ENCODE results near the gene TDRD6.
"Not testable (repeated sequence)": the region's sequence is repeated elsewhere in the genome, so short reads cannot be mapped to it uniquely, and the experiment has no call there.

Gene TDRD6, protein sequence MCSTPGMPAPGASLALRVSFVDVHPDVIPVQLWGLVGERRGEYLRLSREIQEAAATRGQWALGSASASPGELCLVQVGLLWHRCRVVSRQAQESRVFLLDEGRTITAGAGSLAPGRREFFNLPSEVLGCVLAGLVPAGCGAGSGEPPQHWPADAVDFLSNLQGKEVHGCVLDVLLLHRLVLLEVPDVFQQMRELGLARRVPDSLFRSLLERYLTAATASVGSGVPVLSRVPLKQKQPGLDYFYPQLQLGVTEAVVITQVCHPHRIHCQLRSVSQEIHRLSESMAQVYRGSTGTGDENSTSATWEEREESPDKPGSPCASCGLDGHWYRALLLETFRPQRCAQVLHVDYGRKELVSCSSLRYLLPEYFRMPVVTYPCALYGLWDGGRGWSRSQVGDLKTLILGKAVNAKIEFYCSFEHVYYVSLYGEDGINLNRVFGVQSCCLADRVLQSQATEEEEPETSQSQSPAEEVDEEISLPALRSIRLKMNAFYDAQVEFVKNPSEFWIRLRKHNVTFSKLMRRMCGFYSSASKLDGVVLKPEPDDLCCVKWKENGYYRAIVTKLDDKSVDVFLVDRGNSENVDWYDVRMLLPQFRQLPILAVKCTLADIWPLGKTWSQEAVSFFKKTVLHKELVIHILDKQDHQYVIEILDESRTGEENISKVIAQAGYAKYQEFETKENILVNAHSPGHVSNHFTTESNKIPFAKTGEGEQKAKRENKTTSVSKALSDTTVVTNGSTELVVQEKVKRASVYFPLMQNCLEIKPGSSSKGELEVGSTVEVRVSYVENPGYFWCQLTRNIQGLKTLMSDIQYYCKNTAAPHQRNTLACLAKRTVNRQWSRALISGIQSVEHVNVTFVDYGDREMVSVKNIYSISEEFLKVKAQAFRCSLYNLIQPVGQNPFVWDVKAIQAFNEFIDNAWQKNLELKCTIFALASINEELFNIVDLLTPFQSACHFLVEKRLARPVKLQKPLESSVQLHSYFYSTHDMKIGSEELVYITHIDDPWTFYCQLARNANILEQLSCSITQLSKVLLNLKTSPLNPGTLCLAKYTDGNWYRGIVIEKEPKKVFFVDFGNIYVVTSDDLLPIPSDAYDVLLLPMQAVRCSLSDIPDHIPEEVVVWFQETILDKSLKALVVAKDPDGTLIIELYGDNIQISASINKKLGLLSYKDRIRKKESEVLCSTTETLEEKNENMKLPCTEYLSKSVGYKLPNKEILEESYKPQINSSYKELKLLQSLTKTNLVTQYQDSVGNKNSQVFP (N-terminal part only)

DNA sequence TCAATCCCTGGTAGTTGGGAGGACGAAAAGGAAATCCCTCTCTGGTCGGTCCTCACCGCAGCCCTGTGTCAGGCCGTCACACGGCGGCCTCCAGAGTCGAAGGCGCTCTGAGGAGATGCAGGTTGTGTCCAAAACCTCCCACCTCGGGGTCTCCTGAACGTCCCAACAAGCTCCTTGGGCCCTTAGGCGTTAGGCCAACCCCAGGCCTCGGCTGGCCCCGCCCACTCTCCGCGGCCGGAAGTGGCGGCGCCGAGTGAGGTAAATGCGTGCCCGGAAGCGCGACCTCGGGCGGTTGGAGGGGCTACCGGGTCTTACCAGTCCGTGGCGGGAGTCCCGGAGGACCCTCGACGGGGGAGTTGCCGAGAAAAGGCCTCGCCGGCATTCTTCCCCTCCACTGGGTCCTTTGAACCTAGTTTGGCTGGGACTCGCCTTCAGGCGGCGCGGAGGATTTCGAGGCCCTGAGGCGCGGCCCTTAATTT, at the start of gene TDRD6:
TDRD6 (plus strand) TSS at position 267 of the 479 bp plus-strand sequence. CDS start 244 bp downstream, outside the sequence.
- DNase-seq = no peak

DNA sequence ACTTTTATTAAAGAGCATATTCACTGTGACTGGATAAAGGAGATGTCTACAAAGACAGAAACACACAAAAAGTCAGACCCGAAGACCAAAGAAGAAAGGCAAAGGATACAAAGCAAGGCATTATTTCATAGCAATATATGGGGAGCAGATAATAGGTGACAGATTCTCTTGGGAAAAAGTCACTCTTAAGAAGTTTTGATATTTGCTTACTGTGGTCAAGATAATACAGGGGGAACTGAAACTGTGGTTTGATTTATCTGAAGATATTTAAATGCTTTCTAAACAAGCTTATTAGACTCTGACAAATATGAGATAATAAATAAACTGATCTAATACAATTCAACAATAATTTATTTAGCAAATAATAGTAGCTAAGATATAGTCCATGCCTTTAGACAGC, 49.8 kb upstream of the TDRD6 start:
- no peak for DNase-seq

DNA sequence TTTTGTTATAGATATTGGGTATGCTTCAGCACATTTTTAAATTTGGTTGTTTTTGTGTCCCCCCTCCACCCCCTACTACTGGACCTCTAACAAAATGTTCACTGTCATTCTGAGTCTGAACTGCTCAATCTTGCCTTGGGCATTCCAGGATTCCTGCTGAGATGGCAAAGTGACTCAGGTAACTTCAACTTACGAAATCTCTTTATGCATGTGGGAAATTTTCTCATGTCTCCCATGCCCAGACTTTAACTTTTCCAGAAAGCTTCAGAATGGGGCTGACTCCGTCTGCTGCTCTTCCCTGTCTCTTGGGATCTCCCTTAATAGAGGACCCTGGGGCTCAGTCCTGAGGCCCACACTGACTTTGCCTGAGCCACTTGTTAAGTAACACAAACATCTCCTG, 49.0 kb upstream of the TDRD6 start:
- no peak for DNase-seq

DNA sequence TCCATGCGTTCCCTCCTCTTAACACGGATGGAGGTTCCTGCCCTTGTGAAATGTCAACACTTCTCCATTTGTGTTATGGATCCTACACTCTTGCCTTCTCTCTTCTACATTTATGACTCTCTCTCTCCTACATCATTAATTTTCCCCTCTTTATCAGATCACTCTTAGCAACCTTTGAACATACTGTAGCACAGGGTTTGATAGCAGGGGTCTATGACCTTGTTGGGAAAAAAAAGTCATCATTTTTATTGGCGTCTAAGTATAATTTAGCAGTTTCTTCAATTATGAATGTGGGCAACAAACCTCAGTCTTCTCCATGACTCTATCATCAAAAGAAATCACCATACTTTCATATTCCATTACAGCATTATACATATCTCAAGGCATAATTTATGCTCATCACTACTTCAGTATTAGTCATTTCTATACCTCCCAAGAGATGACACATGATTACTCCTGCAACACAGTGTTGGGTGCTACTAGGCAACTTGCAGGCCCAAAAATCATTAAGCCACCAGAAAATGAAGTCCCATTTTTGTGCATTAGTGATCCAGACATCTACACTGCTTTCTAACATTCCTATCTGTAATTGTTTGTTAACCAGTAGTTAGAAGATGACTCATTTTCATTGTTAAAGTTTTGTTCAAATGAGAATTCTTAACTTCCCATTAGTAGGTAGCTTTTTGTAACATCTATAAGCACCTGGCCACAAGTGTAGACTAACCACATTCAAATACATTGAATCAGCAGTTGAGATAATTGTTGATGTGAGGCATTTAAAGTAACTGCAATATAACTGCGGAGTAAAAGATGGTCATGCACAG, 44.5 kb upstream of the TDRD6 start:
- no peak for DNase-seq

DNA sequence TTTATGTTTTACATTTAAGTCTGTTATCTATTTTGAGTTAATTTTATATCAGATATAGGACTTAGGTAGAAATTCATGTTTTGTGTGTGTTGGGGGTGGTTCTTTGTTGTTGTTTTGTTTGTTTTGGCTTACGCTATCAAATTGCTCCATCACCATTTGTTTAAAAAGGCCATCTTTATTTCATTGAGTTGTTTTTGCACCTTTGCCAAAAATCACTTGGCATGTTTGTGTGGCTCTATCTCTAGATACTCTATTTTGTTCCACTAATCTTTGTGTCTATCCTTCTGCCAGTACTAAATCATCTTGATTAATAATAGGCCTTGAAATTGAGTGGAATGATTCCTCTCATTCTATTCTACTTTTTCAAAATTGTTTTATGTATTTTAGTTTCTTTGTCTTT, 42.4 kb upstream of the TDRD6 start:
- no peak for DNase-seq

DNA sequence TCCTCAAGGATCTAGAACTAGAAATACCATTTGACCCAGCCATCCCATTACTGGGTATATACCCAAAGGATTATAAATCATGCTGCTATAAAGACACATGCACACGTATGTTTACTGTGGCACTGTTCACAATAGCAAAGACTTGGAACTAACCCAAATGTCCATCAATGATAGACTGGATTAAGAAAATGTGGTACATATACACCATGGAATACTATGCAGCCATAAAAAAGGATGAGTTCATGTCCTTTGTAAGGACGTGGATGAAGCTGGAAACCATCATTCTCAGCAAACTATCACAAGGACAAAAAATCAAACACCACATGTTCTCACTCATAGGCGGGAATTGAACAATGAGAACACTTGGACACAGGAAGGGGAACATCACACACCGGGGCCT, 39.6 kb upstream of the TDRD6 start:
- DNase-seq = not testable (repeated sequence)

DNA sequence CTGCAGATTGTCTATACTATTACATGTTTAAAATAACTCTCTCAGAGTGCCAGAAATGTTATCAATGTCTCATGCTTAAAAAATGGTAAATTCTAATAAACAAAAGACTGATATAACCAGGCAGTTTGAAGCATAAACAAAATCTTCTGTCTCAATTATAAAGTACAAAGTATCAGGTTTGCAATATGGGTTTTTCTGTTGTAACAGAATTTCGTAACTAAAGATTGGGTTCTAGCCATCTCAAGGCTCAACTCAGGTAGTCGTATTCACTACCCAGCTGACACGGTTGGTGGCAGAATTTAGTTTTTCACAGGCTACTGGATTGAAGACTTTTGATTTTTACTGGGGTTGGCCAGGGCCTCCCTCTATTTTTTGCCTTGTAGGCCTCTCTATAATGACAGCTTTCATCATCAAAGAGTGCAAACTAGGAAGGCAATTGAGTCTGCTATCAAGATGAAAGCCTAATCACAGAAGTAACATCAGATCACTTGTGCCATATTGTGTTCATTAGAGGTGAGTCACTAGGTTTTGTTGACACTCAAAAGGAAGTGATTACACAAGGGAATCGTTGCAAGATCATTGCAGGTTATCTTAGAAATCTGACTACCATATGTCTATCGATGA, 38.7 kb upstream of the TDRD6 start:
- no peak for DNase-seq

DNA sequence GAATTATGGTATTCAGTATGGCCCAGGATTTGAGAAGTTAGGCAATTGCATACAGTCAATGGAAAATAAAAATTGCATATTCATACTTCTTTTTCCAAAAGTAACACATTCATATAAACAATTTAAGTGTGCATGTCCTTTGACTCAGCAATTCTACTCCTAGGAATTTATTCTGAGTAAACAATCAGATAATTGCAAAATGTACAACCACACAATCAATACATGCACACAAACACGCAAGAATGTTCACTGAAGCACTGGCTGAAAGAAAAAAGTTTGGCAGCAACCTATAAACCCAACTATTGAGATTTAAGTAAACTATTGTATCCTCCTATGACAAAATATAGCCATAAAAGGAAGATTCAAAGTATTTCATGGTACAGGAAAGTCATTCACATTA, 36.7 kb upstream of the TDRD6 start:
- DNase-seq = no peak

DNA sequence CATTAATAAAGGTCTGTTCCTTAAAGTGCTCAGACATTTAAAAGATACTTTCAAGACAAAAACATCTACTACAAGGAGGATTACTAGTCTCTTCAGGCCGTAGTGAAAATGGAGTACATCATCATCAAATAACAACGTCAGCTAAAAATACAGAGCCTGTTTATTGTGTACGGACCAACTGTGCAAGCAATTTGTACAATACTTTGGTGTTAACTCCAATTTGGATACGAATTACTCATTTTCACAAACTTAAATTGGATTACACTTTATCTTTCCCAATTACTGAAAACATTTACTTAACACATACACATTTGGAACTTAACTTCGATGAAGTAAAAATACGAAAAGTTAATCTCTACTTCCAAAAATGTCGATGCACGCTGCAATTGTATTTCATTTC, 35.9 kb upstream of the TDRD6 start:
- DNase-seq = no peak

DNA sequence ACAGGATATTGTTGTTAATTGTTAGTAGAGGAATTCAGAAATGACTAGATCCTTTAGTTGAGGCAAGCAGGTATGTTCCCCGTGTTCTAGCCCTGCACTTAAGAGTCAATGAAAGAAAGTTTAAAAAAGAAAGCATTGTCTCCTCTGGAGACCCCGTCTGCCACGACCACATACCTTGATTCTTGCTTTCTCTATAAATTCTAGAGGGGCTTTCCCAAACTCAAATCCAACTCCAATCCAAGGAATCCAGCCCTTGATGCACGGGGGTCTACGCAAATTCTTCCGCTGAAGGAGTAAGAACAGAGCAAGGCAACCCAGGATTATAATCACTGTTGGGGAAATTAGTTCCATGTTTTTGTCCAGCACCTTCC, 35.5 kb upstream of the TDRD6 start:
- DNase-seq = no peak

DNA sequence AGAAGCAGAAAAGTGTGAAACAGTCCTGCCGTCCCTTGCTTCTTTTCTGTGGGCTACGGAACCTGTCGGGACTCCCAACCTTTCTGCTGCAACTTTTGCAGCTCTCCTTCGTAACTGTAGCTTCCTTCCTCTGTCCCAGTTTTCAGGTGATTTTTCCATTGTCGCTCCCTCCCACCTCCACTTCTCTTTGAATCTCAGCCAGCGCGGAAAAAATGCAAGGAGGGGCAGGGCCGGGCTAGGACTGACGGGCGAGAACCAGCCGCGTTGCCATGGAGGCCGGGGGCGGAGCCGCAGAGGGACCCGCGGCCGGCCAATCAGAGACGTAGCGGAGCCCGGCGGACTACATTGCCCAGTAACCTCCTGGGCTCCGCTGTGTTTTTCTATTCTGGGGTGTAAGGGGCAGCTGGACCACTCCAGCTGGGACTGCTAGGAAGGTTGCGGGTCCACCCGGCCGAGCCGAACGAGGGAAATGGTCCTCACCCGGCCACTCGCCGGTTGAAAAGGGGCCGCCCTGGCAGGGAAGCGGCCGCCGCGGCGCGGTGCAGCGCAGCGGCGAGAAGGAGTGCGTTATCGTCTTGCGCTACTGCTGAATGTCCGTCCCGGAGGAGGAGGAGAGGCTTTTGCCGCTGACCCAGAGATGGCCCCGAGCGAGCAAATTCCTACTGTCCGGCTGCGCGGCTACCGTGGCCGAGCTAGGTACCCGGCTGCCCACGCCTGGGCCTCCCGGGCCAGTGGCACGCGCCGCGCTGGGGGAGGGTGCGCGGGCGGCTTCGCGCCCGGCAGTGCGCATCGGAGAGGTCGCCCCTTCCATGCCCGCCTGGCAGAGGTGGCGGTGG, 34.9 kb upstream of the TDRD6 start, which contains the start of the genes CYP39A1 and SLC25A27:
CYP39A1 (minus strand) TSS at position 216 of the 836 bp plus-strand sequence. CDS start 236 bp downstream, outside the sequence.
SLC25A27 (plus strand) TSS at position 373 of the 836 bp plus-strand sequence; CDS start at position 591, 218 bp downstream.
- DNase-seq = peak; percentile 91

DNA sequence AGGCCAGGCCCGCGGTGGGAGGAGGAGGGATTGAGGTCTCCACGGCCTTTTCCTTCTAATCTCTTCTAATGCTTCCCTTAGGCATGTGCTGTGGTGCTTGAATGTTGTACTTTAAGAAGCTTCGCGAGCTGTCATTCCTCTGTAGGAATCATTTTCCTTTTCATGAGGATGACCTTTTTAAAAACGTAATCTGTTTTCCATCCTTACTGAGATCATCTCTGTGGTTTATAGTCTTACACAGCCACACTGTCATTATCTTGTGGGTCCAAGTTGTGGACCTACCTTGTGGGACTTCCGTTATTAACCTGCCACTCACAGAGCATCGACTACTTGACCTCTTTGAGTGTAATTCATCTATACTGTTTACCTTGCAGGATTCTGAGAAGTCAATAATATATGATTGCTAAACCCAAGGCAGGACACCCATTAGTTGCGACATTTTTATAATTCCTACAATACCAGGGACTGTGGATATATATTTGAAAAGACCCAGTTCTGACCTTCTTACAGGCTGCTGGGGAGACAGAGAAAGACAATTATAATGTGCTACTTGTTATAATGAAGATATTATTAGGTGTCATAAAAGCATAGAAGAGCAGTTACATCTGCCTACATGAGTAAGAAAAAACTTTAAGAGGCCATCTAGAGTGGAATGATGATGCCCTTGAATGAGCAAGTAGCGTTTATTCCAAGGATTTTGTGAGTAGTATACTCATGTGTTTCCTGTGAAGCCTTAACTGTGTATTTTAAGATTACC, 34.1 kb upstream of the TDRD6 start:
- DNase-seq = no peak

DNA sequence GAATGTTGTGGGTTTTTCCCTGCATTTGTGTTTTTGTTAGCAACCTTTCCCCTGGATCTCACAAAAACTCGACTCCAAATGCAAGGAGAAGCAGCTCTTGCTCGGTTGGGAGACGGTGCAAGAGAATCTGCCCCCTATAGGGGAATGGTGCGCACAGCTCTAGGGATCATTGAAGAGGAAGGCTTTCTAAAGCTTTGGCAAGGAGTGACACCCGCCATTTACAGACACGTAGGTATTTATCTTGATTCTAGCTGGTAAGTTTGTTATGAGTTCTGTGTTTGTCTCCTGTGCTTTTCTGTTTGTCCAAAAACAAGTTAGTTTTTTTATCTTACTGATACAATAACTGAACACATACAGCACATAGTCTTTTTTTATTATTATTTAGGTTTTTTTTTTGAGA, 31.9 kb upstream of the TDRD6 start:
- DNase-seq = no peak

DNA sequence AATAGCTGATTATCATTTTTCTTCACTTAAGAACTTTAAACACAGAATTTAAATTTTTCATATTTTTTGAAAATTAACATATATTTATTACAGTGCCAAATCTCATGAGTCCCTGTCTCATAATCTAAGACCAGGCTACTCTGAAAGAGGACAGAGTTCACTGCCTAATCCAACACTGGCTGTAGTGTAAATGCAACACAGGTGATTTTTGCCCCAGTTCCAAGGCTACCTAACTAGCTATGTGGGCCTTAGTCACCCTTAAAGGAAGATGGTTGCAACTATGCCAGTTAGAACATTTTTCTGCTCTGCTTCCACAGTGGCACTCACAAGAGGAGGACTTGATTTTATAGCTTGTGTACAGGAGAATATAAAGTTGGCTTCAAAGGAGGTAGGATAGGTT, 30.0 kb upstream of the TDRD6 start:
- DNase-seq = no peak

DNA sequence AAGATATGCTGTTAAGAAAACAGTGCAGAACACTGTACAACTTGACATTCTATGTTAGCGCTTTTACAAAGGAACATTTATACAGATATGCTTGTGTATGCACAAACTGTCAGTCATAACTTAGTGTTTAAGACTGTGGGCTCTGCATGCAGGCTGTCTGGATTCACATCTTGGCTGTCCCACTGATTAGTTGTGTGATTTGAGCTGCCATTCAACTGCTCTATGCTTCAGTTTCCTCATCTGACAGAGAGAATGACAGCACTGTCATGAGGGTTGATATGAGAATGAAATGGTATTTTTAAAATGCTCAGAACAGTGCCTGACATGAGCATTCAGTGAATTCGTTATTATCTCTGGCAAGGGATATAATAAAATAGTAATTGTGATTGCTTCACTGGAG, 26.2 kb upstream of the TDRD6 start:
- DNase-seq = no peak

DNA sequence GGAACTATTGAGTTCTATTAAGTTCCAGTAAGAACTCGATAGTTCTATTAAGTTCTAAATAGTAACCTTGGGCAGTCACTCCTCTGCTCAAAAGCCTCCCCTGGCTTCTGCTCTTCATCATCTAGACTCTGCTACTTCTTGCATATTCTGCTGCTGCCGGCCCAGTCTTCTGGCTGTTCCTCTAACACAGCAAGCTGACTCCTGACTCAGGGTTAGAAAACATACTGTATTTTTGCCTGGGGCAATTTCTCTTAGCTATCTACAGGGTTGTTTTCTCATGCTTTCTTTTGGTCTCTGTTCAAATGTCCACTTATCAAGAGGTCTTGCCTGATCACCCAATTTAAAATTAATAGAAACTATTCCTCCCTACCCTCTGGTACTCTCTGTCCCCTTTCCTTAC, 20.3 kb upstream of the TDRD6 start:
- no peak for DNase-seq

DNA sequence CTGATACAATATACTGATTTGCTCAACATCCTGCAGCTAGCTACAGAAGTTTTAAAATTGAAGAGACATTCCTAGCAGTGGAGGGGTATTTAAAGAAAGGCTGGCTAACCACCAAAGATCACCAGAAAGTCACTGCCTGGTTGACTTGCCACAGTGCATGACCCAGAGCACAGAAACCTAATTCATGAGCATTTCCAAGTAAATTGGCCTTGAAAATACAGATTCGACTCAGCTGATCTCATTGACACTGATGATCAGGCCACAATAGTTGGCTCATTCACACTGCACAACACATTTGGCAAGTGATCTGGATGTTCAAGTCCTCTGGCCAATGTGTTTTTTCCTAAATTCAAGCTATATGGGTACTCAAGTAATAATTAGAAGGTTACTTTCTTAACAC, 13.3 kb upstream of the TDRD6 start:
- DNase-seq = no peak

DNA sequence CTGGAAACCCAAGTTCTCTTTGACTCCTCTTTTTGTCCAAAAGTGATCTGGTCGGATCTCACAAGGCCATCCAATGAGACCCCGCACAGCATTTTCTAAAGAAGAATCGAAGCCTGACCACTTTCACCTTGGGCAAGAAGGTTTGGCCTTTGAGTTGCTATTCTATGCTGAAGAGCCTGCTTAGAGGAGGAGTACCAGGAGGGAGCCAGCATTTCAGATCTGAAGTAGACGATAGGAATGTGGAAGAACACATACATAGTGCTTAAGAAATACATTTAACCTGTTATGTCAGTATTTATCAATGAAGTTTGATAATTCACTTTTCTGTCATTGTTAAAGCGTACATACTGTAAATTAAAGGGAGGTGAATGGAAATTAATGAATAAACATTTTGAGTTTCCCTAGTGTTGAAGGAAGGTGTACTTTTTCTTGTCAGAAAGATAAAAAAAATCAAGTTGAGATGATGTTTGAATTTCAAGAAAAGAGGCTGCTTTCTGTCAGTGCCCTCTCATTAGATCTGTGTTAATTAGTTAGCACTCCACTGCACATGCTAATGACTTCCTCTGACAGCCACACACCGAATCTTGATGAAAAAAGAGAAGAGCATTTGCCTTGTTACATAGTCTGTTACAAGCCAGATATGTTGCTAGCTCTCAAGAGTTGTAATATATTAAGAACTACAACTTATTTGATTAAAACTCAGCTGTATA, 10.9 kb upstream of the TDRD6 start:
- DNase-seq = no peak

DNA sequence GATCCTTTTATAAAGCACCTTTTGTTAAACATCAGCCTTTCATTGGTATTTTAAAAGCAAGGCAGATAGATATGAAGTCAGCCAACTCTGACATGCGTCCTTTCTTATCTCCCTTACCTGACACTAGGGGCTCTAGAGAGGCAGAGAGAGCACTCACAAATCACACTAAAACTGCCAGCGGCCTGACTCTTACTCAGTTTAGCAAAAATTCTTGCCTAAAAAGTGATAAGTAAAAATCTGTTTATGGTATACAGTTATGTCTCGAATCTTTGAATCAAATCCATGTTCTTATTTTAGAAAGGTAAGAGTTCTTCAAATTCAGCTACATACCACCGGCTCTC, 10.4 kb upstream of the TDRD6 start:
- DNase-seq = no peak
